Thyroid gland (tissue), 4 donors: ENCODE data around the gene ELP5. TPM values are rescaled to one million over a fixed set of nuclear protein-coding genes. Genes with fewer than 3 reads are reported as not detected.

Experiments used
- DNase-seq, 2 donors: peaks; one replicate each; pipeline ENCODE4 v3.0.0-alpha.2; 2019
- H3K27ac ChIP-seq, 3 donors: fragments of 200-600 bp; sonication (generic); 1 replicate in 2 of 3; 2 replicates in 1 of 3; pipeline ENCODE4 v1.5.1; 2016 to 2019; ENCODE audit warnings: mild to moderate bottlenecking in 1 of 3, moderate library complexity in 1 of 3
- H3K27me3 ChIP-seq: fragments of 200-600 bp; sonication (generic); one replicate; pipeline ENCODE4 v1.5.1; 2019
- H3K36me3 ChIP-seq, 2 donors: fragments of 200-600 bp; sonication (generic); one replicate each; pipeline ENCODE4 v1.5.1; 2016 to 2019
- H3K4me1 ChIP-seq, 2 donors: fragments of 200-600 bp; sonication (generic); one replicate each; pipeline ENCODE4 v1.5.1; 2017 to 2019
- H3K4me3 ChIP-seq, 3 donors: fragments of 200-600 bp; sonication (generic); replicated peaks in 1 of 3; 1 replicate in 2 of 3; 2 replicates in 1 of 3; pipeline ENCODE4 v1.5.1; 2016; ENCODE audit warnings: mild to moderate bottlenecking in 1 of 3
- H3K9me3 ChIP-seq: fragments of 200-600 bp; sonication (generic); one replicate; pipeline ENCODE4 v1.5.1; 2017
- CTCF ChIP-seq, 6 experiments: fragments of 200-600 bp in 3 of 6; fragments of 450-650 bp in 3 of 6; sonication (generic) in 3 of 6; IDR thresholded peaks; one replicate each; pipeline ENCODE4 v1.5.1; 2016 to 2019; ENCODE audit warnings: antibody characterized with exemption in 6 of 6, mild to moderate bottlenecking in 2 of 6, inconsistent platforms in 1 of 6, moderate library complexity in 1 of 6
- POLR2A ChIP-seq, 2 donors: fragments of 450-650 bp; IDR thresholded peaks; one replicate each; pipeline ENCODE4 v1.6.1; 2017; ENCODE audit warnings: antibody characterized with exemption in 2 of 2, mild to moderate bottlenecking in 2 of 2, moderate library complexity in 1 of 2
- WGBS, 2 donors: methylation state at CpG; one replicate each; pipeline ENCODE4 v1.1.5; 2017; 5-methylcytosine and 5-hydroxymethylcytosine counted together
- intact Hi-C: fragments of 100-400 bp; cut with DNase I; formaldehyde crosslinking; loops from one replicate; pipeline ENCODE4 v1.15.1; 2023
- total RNA-seq, 4 donors: library from RNA; depleted of rRNA; stranded (reverse); fragments of >200 nt; gene quantifications; one replicate each; pipeline ENCODE4 v1.2.3, GENCODE V29; 2016

Gene ELP5
- total RNA-seq, 4 donors from 2014 or later: 27.4 to 49.0 (median 33.0) TPM

- 80 to 85% methylated on average over 4 of the region's 4 CpGs for WGBS, 2 donors
Observed at GRCh38 chr17:7248796-7249195, 3.2 kb upstream of the ELP5 start.

GRCh38 chr17:7249214-7249613 is 2.8 kb upstream of the ELP5 start:
- peaks cover 20 to 32% of the 10 kb centered on the region in 2 donors for H3K4me1 ChIP-seq
- no peak for DNase-seq
- peaks cover 16% of the 10 kb centered on the region in 2 donors for H3K36me3 ChIP-seq
- no peak overlapping the region for H3K4me3 ChIP-seq
- intact Hi-C loops: no loop called here
- no peaks in the 10 kb centered on the region for H3K9me3 ChIP-seq
- TF ChIP-seq POLR2A (IDR thresholded peaks at IDR 0.05) (no peak), CTCF (IDR thresholded peaks at IDR 0.05) (no peak)
- no peaks in the 10 kb centered on the region for H3K27me3 ChIP-seq
- H3K27ac ChIP-seq: no peak overlapping the region
- 88 to 94% methylated on average over 6 of the region's 6 CpGs for WGBS, 2 donors

More at GRCh38 chr17:7248796-7249195, 3.2 kb upstream of the ELP5 start:
- Histone ChIP-seq H3K4me3 (no peak overlapping the region), H3K36me3 (peaks cover 14 to 16% of the 10 kb centered on the region in 2 donors), H3K4me1 (peaks cover 20 to 33% of the 10 kb centered on the region in 2 donors), H3K9me3 (no peaks in the 10 kb centered on the region), H3K27me3 (no peaks in the 10 kb centered on the region), H3K27ac (no peak overlapping the region)
- intact Hi-C loops: no loop called here
- no peak for TF ChIP-seq CTCF (IDR thresholded peaks at IDR 0.05)
- no peak for TF ChIP-seq POLR2A (IDR thresholded peaks at IDR 0.05)
- DNase-seq: no peak

GRCh38 chr17:7249830-7250229 is 2.2 kb upstream of the ELP5 start:
- no peak for DNase-seq
- no peak for TF ChIP-seq POLR2A (IDR thresholded peaks at IDR 0.05)
- Histone ChIP-seq H3K36me3 (peaks cover 15 to 16% of the 10 kb centered on the region in 2 donors), H3K9me3 (no peaks in the 10 kb centered on the region), H3K27me3 (no peaks in the 10 kb centered on the region), H3K4me3 (peak overlapping the region in 1 of 3 donors; percentile 98), H3K4me1 (peaks cover 20 to 32% of the 10 kb centered on the region in 2 donors), H3K27ac (no peak overlapping the region)
- WGBS, 2 donors: 91 to 94% methylated on average over 7 of the region's 7 CpGs
- intact Hi-C loops: no loop called here

- 2 to 4% methylated on average over 15 to 16 of the region's 55 CpGs for WGBS, 2 donors
- H3K27me3 ChIP-seq: no peaks in the 10 kb centered on the region
- no peak for DNase-seq
- peak overlapping the region; percentile 98 to 100 (median 98) for H3K27ac ChIP-seq
- H3K4me3 ChIP-seq: peak overlapping the region; percentile 71 to 98 (median 86)
- no peaks in the 10 kb centered on the region for H3K9me3 ChIP-seq
- peaks cover 14 to 16% of the 10 kb centered on the region in 2 donors for H3K36me3 ChIP-seq
- intact Hi-C loops: no loop called here
- H3K4me1 ChIP-seq: peaks cover 20 to 32% of the 10 kb centered on the region in 2 donors
- TF ChIP-seq CTCF (IDR thresholded peaks at IDR 0.05): no peak
- TF ChIP-seq POLR2A (IDR thresholded peaks at IDR 0.05): no peak
Observed at GRCh38 chr17:7250695-7251627, 1.1 kb upstream of the ELP5 start.

GRCh38 chr17:7251661-7252175 is 297 bp upstream of the ELP5 start, which contains the start of gene CTDNEP1:
CTDNEP1 (minus strand) TSS chr17:7251734; CDS start chr17:7251296, 438 bp downstream.
- DNase-seq: peak; percentile 97 to 98
- H3K36me3 ChIP-seq: peaks cover 13 to 17% of the 10 kb centered on the region in 2 donors
- no peaks in the 10 kb centered on the region for H3K9me3 ChIP-seq
- H3K4me3 ChIP-seq: peak within 1 kb of the TSS; percentile 71 to 98 (median 86)
- 1 to 2% methylated on average over 29 to 34 of the region's 41 CpGs for WGBS, 2 donors
- H3K27ac ChIP-seq: peak within 1 kb of the TSS; percentile 98 to 100 (median 98)
- H3K4me1 ChIP-seq: peaks cover 20 to 32% of the 10 kb centered on the region in 2 donors
- TF ChIP-seq CTCF (IDR thresholded peaks at IDR 0.05) (no peak), POLR2A (IDR thresholded peaks at IDR 0.05) (peak; percentile 49 to 83)
- intact Hi-C loops: no loop called here
- H3K27me3 ChIP-seq: no peaks in the 10 kb centered on the region
